Measurements from ENCODE around the gene CDC42BPG.

CDC42BPG gene

DNA sequence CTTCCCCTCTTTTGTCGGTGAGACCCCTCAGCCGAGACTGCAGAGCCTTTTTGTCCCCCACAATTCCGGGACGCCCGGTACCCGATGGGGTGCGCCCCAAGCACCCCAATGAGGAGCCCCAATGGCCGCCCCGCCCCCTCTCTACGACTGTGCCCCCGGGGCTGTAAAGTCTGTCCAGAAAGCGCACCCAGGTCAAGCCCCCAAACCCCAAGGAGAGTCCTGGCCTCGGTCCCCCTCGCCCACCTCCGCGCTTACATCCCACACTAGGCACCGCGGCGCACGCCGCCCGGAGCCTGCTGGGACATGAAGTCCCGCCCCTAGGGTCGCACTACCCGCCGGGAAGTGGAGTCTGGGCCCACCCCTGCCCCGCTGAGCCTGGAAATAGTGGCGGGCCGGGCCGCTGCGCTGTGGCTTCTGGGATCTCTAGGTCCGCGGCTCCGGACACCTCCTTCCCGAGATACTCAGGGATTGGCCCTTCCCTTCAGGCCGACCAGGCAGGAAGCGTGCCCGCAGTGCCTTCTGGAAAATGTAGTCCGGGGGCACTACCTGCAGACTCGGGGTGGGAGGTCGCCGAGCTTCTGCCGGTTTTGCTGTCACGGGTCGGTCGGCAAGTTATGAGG lies 34.1 kb downstream of the CDC42BPG start, which contains the start of gene MEN1:
Gene MEN1, minus strand, starts transcription at position 281 of the 620 bp plus-strand sequence. CDS start 442 bp downstream, outside the sequence.
- DNase-seq (ENCODE audit: low read depth in 2 of 2, low spot score in 1 of 2) = peak; percentile 57 to 59

DNA sequence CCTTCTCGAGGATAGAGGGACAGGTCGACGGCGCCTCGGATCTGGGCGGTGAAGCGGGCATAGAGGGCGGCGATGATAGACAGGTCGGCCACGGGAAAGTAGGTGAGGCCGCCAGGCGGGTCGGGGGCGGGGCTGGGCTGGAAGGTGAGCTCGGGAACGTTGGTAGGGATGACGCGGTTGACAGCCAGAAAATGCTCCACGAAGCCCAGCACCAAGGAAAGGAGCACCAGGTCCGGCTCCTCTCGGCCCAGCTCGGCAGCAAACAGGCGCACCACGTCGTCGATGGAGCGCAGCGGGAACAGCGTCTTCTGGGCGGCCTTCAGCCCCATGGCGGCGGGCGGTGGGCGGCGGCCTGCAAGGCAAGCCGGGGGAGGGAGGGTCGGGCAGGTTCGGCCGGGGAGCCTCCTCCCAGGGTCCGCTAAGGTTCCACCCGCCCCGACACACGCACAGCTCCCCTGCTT lies 34.6 kb downstream of the CDC42BPG start:
- no peak for DNase-seq (ENCODE audit: low read depth in 2 of 2, low spot score in 1 of 2)

GRCh38 chr11:64805481-64805880 lies 39.0 kb downstream of the CDC42BPG start:
- no peak for DNase-seq (ENCODE audit: low read depth in 2 of 2, low spot score in 1 of 2)

DNA sequence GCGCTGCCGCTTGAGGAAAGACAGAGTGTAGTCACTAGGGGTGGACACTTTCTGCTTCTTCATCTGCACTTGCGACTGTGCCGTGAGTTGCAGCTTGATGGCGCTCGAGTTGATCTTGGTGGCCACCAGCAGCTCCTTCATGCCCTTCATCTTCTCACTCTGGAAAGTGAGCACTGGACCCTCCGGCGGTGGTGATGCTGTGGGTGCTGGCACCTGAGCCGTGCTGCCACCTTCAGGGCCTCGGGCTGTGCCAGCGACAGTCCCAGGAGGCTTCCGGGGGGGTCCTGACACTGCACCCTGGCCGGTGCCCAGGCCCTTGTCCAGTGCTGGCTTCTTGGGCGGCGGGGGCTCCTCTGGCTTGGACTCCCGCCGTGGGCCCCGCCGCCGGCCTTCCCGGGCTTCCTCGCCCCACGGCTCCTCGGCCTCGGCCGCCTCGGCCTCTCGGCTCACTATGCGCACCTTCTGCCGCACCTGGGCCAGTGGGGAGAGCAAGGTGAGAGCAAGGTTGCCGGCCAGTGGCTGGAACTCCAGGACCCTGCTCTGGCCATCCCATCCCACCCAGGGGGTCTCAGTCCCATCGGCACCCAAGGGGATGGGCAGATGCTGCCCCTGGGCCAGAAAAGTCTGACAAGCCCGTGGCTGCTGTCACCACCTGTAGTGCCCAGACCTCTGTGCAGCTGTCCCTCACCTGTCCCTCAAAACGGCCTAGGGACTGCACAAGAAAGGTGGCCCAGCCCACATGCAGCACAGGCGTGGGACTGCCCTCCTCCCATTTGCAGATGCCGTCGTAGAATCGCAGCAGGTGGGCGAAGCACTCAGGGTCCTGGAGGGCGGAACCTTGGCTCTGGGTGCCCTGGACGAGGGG lies 39.9 kb downstream of the CDC42BPG start:
- DNase-seq (ENCODE audit: low read depth in 2 of 2, low spot score in 1 of 2) = no peak

- DNase-seq (ENCODE audit: low read depth in 2 of 2, low spot score in 1 of 2) = no peak
Observed at GRCh38 chr11:64803846-64804345, 40.6 kb downstream of the CDC42BPG start.

DNA sequence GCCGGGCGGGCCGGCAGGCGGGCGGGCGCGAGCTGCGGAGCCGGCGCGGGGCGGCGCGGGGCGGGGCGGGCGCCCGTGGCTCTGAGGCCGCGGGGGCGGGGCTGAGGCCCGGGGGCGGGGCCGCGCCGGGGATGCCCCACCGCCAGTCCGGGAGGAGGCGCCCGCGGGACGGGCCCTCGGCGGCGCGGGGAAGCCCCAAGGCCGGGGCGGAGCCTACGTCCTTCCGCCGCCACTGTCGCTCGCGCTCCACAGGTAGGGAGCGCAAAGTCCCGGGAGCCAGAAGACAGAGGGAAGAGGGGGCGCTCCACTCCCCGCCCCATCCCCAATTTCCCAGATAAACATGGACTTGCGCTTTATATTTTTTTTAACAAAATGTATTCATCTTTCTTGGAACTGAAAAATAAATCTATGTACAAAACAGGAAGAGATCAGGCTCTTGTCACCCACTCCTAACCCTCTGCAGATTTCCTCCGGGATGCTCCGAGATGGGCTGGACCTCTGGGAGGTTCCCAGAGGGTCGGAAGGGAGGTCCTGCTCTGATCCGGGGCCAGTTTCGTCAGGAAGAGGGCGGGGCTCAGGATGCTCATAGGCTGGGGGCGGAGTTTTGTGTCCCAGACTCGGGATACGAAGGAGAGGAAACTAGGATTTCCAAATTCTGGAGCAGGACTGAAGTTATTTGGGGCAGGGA lies 41.2 kb downstream of the CDC42BPG start, which contains the start of gene MAP4K2:
Gene MAP4K2, minus strand, starts transcription at position 57 of the 688 bp plus-strand sequence. CDS start 65 bp downstream, outside the sequence.
- peak; percentile 46 to 69 for DNase-seq (ENCODE audit: low read depth in 2 of 2, low spot score in 1 of 2)

DNA sequence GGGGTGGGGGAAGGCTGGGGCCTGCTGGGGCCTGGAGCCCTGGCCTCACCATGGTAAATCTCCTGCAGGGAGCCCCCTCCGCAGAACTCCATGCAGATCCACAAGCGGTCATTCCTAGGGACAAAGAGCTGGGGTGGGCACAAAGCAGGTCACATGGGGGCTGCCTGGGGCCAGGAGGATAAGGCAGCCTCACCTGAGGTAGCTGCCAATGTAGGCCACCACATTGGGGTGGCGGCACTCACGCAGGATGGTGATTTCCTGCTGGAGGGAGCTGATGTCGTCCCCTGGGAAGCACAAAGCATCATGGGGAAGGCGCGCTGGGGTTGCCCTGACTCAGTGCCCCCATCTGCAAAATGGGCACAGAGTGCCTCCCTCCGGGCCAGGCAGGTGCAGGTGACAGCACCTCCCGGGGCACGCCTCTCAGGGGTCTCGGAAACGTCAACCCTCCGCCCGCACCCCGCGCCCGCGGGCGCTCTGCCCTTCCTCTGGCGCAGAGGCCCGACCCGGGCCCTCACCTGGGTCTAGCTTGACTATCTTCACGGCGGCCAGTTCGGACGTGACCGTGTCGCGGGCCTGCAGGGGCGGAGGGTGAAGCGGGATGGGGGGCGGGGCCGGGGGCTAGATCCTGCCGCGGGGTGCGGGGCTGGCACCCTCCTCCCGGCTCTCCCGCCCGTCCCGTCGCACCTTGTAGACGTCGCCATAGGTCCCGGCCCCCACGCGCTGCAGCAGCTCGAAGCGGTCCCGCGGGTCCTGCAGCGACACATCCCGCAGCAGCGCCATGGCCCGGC lies 41.9 kb downstream of the CDC42BPG start:
- DNase-seq (ENCODE audit: low read depth in 2 of 2, low spot score in 1 of 2) = no peak

DNA sequence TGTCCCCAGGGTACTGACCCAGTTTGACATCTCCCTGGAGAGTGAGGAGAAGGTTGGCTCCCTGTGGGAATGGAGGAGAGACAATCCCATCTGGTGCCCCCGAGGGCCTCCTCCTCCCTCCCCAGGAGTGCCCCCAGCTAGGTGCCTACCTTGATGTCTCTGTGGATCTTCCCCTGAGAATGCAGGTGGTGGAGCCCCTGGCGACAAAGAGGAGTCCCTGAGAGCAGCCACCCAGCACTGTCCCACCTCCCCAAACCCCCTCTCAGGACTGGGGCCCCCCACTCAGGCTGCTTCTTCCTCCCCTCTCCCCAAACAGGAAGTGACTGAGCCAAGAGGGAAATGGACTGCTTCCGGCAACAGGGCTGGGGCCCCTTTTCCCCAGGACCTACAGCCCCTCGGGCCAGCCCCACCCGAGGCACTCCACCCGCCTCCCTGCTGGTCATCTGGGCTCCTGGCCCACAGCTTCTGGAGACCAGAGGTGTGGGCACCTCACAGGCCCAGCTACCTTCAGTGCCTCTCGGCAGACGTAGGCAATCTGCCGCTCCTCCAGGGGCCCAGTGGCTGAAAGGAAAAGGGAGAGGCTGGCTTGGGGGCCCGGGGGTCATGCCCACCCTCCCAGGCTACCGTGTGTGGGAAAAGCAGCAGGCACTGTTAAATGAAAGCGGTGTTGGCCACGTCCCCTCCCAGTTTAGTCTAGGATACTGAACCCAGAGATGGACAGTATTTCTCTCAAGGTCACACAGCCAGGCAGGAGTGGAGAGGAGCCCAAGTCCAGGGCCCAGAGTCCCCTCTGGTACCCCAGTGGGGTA lies 42.7 kb downstream of the CDC42BPG start:
- DNase-seq (ENCODE audit: low read depth in 2 of 2, low spot score in 1 of 2) = no peak

DNA sequence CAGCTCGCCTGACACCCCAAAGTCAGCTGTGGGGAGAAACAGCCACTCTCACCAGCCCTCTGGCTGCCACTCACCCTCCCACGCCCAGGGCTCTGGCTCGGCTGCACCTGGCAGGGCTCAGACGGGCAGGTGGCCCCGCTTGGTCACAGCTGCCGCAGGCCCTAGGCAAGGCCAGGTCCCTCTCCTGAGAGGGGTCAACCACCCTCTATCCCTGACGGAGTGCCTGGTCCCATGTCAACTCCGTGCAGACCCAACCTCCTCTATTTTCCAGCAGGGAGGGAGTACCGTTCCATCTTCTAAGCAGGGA lies 43.3 kb downstream of the CDC42BPG start:
- no peak for DNase-seq (ENCODE audit: low read depth in 2 of 2, low spot score in 1 of 2)

- no peak for DNase-seq (ENCODE audit: low read depth in 2 of 2, low spot score in 1 of 2)
Observed at GRCh38 chr11:64800303-64801157, 43.9 kb downstream of the CDC42BPG start.

DNA sequence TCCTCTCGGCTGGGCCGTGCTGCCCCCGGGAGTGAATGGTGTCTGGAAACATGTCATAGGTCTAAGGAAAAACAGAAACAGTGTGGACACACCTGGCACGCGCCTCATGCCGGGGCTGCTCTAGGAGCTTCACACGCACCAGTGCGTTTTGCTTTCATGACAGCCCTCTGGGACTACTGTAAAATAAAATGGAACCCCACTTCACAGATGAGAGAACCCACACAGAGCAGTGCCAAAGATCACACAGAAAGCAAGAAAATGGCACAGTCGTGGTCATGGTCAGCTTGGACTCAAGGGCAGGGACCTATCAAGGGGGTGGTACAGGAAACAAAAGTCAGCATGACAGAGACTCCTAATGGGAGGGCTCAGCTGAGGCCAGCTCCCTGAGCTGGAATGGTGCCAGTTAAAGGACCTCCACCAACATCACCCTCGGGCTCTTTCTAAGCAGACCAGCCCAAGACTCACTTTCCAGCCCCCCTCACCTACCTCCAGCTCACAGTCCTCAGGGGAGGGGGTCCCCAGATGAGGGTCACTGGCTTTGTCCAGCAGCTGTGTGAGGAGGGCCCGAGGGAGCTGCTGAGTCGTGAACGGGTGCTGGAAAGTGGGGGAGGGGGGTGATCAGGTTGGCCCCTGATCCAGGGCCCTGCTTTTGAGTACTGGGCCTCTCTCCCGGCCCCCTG lies 44.7 kb downstream of the CDC42BPG start:
- DNase-seq (ENCODE audit: low read depth in 2 of 2, low spot score in 1 of 2) = no peak

GRCh38 chr11:64799256-64799622 lies 45.2 kb downstream of the CDC42BPG start:
- DNase-seq (ENCODE audit: low read depth in 2 of 2, low spot score in 1 of 2) = no peak

DNA sequence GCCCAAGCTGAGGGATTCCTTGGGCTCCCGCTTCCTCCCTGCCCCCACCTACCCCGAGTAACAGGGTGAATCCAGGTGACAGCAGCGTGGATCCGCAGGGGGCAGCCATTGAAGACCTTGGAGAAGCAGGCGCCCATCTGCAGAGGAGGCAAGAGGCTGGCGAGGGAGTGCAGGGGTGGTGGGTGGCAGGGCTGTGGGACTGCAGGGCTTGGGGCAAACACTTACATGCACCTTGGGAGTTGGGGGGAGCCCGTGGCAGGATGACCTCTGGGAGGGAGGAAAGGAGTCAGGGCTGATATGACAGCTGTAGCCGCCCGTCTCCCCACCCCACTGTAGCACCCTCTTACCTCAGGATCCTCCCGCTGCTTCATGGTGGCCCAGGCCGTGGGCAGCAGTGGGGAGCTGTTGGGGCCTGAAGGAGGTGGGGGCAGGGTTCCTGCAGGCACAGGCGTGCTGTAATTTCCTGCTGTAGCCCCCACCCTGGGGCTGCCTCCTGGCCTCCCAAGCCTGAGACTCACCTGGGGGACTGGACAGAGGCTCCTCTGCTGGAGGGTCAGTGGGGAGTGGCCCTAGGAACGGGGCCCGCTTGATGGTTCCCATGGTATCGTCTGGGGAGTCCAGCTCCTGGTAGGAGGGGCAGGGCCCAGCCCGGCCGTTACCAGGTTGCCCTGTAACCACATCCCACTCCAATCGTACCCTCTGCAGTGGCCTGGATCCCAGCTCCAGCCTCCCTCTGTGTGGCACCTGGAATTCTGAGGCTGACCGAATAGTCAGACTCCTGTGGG lies 47.5 kb downstream of the CDC42BPG start:
- DNase-seq (ENCODE audit: low read depth in 2 of 2, low spot score in 1 of 2) = no peak

DNA sequence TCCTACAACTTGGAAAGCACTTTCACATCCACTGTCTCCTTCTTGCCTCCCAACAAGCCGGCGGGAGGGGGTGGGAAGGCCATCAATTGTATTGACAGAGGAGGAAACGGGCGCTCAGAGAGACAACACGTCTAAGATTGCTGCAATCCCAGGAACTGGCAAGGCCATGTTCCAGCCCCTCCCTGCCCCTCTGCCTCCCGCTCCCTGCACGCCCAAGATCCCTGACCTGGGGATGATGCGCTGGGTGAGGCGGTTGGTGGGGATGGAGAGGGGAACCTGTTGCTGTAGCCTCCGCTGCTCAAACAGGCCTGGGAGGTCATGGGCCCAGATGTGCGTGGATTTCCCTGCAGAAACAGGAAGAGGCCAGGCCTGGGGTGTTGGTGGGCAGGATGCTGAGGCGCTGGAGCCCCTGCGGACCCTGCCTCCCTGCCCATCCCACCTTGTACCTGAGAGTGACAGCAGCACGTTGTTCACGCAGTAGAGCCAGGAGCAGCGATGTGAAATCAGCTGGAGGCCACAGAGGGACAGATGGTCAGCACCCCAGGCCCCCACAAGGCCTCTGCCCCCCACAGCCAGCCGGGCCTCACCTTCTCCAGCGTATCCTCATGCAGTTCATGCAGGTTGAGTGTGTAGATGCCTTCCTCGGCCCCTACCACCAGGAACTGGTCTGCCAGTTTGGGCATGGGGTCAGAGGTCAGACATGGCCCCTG lies 48.3 kb downstream of the CDC42BPG start:
- no peak for DNase-seq (ENCODE audit: low read depth in 2 of 2, low spot score in 1 of 2)

- no peak for DNase-seq (ENCODE audit: low read depth in 2 of 2, low spot score in 1 of 2)
Observed at GRCh38 chr11:64794526-64794925, 49.9 kb downstream of the CDC42BPG start.

- no peak for DNase-seq (ENCODE audit: low read depth in 2 of 2, low spot score in 1 of 2)
Observed at GRCh38 chr11:64793271-64794160, 50.9 kb downstream of the CDC42BPG start.

Data from stimulated activated CD8-positive, alpha-beta memory T cell treated with anti-CD3 and anti-CD28 coated beads, Interleukin-4, amount 100 ng/mL, for 4 hours (primary cell).